ENCODE data around the gene ABCA7. TPM values are rescaled to one million over a fixed set of nuclear protein-coding genes. Genes with fewer than 3 reads are reported as not detected.

The ABCA7 gene
- total RNA-seq, 2 donors from 2014 or later, result 34.3 to 37.1 TPM

DNA sequence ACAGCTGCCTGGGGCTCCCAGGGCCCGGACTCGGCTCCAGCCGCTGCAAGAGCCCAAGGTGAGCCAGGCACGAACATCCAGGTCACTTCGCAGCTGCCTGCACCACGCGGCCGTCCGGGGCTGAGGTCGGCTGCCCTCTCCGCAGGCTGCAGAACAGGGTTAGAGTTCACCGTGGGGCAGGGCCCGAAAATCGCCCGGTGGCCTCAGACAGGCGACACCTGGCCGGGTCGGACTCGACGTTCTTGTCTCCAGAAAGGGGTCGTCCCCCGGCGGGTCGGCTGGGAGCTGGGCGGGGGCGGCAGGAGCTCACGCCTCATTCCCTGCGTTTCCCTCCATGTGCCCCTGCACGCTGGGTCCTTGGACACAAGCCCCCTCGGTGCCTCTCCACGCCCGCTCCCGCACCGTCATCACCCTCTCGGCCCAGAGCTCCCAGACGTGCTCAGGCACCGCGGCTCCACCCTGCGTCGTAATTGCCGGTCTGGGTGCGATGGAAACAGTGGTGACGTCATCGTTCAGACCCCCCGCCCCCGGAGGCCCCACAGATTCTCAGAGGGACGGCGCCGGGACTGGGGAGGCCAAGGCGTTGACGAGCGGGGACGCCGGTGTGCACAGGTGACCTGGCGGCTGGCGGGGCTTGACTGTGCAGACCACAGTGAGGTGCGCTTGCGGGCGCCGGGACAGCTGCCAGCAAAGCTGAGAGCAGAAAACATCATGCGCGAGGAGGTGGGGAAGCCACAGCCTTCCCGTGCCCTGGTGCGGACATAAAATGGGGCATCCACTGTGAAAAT is 43.7 kb upstream of the ABCA7 start:
- Mint-ChIP-seq H3K27ac (no peak overlapping the region), H3K4me3 (peak overlapping the region; percentile 66 to 70), H3K9me3 (no peaks in the 10 kb centered on the region), H3K36me3 (ENCODE audit: insufficient read depth in 2 of 2) (no peaks in the 10 kb centered on the region), H3K4me1 (ENCODE audit: low read depth) (peaks cover 24% of the 10 kb centered on the region), H3K27me3 (ENCODE audit: low read depth) (peaks cover 22% of the 10 kb centered on the region)
- peak; percentile 74 for DNase-seq
- peak; percentile 49 to 58 for ATAC-seq (replicated peaks in 1 of 2)

DNA sequence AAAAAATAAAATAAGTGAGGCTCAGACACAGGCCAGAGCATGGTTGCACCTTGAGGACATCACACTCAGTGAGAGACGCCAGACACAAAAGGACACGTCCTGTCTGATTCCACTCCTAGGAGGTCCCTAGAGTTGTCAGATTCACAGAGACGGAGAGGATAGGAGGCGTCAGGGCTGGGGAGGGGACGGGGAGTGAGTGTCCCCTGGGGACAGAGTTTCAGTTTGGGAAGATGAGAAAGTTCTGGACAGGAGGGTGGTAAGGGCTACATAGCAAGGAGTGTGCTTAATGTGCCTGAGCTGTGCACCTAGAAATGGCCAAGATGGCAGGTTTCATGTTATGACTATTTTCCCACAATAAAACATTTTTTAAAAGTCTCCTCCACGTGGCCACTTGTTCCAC is 41.8 kb upstream of the ABCA7 start:
- Mint-ChIP-seq H3K9me3 (no peaks in the 10 kb centered on the region), H3K4me1 (ENCODE audit: low read depth) (peaks cover 24% of the 10 kb centered on the region), H3K36me3 (ENCODE audit: insufficient read depth in 2 of 2) (no peaks in the 10 kb centered on the region), H3K4me3 (no peak overlapping the region), H3K27me3 (ENCODE audit: low read depth) (peaks cover 32% of the 10 kb centered on the region), H3K27ac (no peak overlapping the region)
- ATAC-seq (replicated peaks in 1 of 2), result no peak
- DNase-seq, result no peak

GRCh38 chr19:999379-999719 is 40.6 kb upstream of the ABCA7 start:
- Mint-ChIP-seq H3K4me3 (peak overlapping the region in 1 of 2 donors; percentile 58), H3K36me3 (ENCODE audit: insufficient read depth in 2 of 2) (no peaks in the 10 kb centered on the region), H3K27ac (no peak overlapping the region), H3K4me1 (ENCODE audit: low read depth) (peaks cover 24% of the 10 kb centered on the region), H3K9me3 (no peaks in the 10 kb centered on the region), H3K27me3 (ENCODE audit: low read depth) (peaks cover 32% of the 10 kb centered on the region)
- no peak for ATAC-seq (replicated peaks in 1 of 2)
- no peak for DNase-seq

DNA sequence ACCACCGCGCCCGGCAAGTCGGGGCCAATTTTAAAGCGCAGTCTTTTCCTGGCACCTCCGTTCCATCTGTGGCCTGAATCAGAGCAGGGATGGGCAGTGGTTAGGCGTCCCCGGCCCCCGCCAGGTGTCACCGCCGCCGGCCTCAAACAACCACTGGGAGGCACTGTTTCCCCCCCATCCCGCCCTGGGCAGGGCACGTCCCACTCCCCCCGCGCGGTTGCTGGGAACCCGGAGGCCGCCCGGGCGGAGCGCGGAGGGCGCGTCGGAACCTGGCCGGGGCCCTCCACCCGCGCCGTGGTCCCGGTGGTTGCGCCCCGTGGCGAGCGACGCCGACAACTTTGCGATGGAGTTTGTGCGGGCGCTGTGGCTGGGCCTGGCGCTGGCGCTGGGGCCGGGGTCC is 39.8 kb upstream of the ABCA7 start, which contains the start of gene GRIN3B:
Gene GRIN3B, plus strand, starts transcription at position 325 of the 400 bp plus-strand sequence. Its CDS starts 19 bp downstream, at position 344.
- peak within 1 kb of the TSS; percentile 22 to 62 for H3K4me3 Mint-ChIP-seq

GRCh38 chr19:1000591-1001537 is 39.0 kb upstream of the ABCA7 start:
- no peak for DNase-seq
- peaks cover 24% of the 10 kb centered on the region for H3K4me1 Mint-ChIP-seq (ENCODE audit: low read depth)
- peaks cover 32% of the 10 kb centered on the region for H3K27me3 Mint-ChIP-seq (ENCODE audit: low read depth)
- no peaks in the 10 kb centered on the region for H3K36me3 Mint-ChIP-seq (ENCODE audit: insufficient read depth in 2 of 2)
- no peak for ATAC-seq (replicated peaks in 1 of 2)
- no peak overlapping the region for H3K27ac Mint-ChIP-seq
- peak overlapping the region; percentile 22 to 62 for H3K4me3 Mint-ChIP-seq
- no peaks in the 10 kb centered on the region for H3K9me3 Mint-ChIP-seq

More for the DNA sequence above, 39.8 kb upstream of the ABCA7 start, which contains the start of gene GRIN3B:
- H3K36me3 Mint-ChIP-seq (ENCODE audit: insufficient read depth in 2 of 2), result no peaks in the 10 kb centered on the region
- no peak within 1 kb of the TSS for H3K27ac Mint-ChIP-seq
- peaks cover 32% of the 10 kb centered on the region for H3K27me3 Mint-ChIP-seq (ENCODE audit: low read depth)
- no peaks in the 10 kb centered on the region for H3K9me3 Mint-ChIP-seq
- ATAC-seq (replicated peaks in 1 of 2), result peak; percentile 53 to 69
- DNase-seq, result peak; percentile 73 to 78
- H3K4me1 Mint-ChIP-seq (ENCODE audit: low read depth), result peaks cover 24% of the 10 kb centered on the region

DNA sequence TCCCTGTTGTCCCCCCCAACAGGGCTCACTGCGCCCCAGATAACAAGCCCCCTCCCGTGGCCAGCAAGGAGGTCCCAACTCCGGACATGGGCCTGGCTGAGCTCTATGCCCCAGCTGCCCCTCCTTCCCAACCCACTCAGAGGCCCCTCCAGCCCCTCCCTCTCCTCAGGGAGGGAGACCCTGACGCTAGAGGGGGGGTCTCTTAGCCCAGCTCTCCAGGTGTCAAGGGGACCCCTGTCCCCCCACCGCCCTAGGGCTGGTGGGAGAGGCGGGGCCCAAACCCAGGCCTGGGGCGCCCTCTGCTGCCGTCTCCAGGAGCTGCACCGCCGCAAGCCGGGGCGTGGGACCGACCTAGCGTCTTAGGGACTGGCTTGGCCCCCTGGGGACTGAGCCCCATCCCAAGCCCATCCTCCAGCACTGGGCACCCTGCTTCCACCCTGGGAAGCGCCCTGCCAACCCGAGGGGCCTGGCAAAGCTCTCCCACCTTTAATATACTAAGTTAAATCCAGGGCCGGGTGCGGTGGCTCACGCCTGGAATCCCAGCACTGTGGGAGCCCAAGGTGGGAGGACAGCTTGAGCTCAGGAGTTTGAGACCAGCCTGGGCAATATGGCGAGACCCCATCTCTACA is 38.3 kb upstream of the ABCA7 start:
- H3K4me3 Mint-ChIP-seq, result no peak overlapping the region

GRCh38 chr19:1002600-1002999 is 37.3 kb upstream of the ABCA7 start:
- DNase-seq (no peak), ATAC-seq (replicated peaks in 1 of 2) (no peak)
- Mint-ChIP-seq H3K4me3 (no peak overlapping the region), H3K4me1 (ENCODE audit: low read depth) (peaks cover 13% of the 10 kb centered on the region), H3K27ac (peak overlapping the region; percentile 33), H3K9me3 (no peaks in the 10 kb centered on the region), H3K27me3 (ENCODE audit: low read depth) (peaks cover 31% of the 10 kb centered on the region), H3K36me3 (ENCODE audit: insufficient read depth in 2 of 2) (no peaks in the 10 kb centered on the region)

More for the DNA sequence above, 38.3 kb upstream of the ABCA7 start:
- ATAC-seq (replicated peaks in 1 of 2), result peak; percentile 65 to 67
- Mint-ChIP-seq H3K27ac (no peak overlapping the region), H3K9me3 (no peaks in the 10 kb centered on the region), H3K4me1 (ENCODE audit: low read depth) (peaks cover 17% of the 10 kb centered on the region), H3K27me3 (ENCODE audit: low read depth) (peaks cover 32% of the 10 kb centered on the region), H3K36me3 (ENCODE audit: insufficient read depth in 2 of 2) (no peaks in the 10 kb centered on the region)
- DNase-seq, result peak; percentile 75 to 84

DNA sequence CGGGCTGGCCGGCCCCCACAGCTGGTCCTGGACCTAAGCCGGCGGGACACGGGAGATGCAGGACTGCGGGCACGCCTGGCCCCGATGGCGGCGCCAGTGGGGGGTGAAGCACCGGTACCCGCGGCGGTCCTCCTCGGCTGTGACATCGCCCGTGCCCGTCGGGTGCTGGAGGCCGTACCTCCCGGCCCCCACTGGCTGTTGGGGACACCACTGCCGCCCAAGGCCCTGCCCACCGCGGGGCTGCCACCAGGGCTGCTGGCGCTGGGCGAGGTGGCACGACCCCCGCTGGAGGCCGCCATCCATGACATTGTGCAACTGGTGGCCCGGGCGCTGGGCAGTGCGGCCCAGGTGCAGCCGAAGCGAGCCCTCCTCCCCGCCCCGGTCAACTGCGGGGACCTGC is 36.6 kb upstream of the ABCA7 start:
- DNase-seq (no peak), ATAC-seq (replicated peaks in 1 of 2) (no peak)
- H3K27ac Mint-ChIP-seq, result no peak overlapping the region
- no peaks in the 10 kb centered on the region for H3K9me3 Mint-ChIP-seq
- H3K27me3 Mint-ChIP-seq (ENCODE audit: low read depth), result peaks cover 24% of the 10 kb centered on the region
- no peaks in the 10 kb centered on the region for H3K36me3 Mint-ChIP-seq (ENCODE audit: insufficient read depth in 2 of 2)
- no peak overlapping the region for H3K4me3 Mint-ChIP-seq
- peaks cover 6% of the 10 kb centered on the region for H3K4me1 Mint-ChIP-seq (ENCODE audit: low read depth)

DNA sequence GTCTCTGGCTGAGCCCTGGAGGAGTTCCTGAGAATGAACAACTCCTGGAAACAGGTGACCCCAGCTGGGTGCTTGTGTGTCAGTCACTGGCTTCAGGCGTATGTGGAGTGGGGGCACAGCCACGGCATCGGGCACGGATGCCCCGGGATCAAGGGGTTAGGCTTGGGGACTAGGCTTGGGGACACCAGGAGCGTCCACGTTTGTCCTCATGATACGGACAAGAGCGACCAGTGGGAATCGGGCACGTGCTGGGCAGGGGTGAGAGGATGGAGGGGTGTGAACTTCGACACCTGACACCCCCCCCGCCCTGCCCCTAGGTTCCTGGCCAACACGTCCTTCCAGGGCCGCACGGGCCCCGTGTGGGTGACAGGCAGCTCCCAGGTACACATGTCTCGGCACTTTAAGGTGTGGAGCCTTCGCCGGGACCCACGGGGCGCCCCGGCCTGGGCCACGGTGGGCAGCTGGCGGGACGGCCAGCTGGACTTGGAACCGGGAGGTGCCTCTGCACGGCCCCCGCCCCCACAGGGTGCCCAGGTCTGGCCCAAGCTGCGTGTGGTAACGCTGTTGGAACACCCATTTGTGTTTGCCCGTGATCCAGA is 35.6 kb upstream of the ABCA7 start:
- H3K27me3 Mint-ChIP-seq (ENCODE audit: low read depth), result peaks cover 17% of the 10 kb centered on the region

GRCh38 chr19:1004803-1005664 is 34.9 kb upstream of the ABCA7 start:
- H3K4me3 Mint-ChIP-seq, result no peak overlapping the region
- no peak overlapping the region for H3K27ac Mint-ChIP-seq
- no peaks in the 10 kb centered on the region for H3K9me3 Mint-ChIP-seq
- no peaks in the 10 kb centered on the region for H3K4me1 Mint-ChIP-seq (ENCODE audit: low read depth)
- H3K27me3 Mint-ChIP-seq (ENCODE audit: low read depth), result peaks cover 14% of the 10 kb centered on the region
- ATAC-seq (replicated peaks in 1 of 2) (no peak), DNase-seq (no peak)
- no peaks in the 10 kb centered on the region for H3K36me3 Mint-ChIP-seq (ENCODE audit: insufficient read depth in 2 of 2)

More for the DNA sequence above, 35.6 kb upstream of the ABCA7 start:
- peaks cover 2% of the 10 kb centered on the region for H3K4me1 Mint-ChIP-seq (ENCODE audit: low read depth)
- no peak overlapping the region for H3K4me3 Mint-ChIP-seq
- ATAC-seq (replicated peaks in 1 of 2), result no peak
- DNase-seq, result no peak
- H3K36me3 Mint-ChIP-seq (ENCODE audit: insufficient read depth in 2 of 2), result no peaks in the 10 kb centered on the region
- H3K27ac Mint-ChIP-seq, result no peak overlapping the region
- H3K9me3 Mint-ChIP-seq, result no peaks in the 10 kb centered on the region

DNA sequence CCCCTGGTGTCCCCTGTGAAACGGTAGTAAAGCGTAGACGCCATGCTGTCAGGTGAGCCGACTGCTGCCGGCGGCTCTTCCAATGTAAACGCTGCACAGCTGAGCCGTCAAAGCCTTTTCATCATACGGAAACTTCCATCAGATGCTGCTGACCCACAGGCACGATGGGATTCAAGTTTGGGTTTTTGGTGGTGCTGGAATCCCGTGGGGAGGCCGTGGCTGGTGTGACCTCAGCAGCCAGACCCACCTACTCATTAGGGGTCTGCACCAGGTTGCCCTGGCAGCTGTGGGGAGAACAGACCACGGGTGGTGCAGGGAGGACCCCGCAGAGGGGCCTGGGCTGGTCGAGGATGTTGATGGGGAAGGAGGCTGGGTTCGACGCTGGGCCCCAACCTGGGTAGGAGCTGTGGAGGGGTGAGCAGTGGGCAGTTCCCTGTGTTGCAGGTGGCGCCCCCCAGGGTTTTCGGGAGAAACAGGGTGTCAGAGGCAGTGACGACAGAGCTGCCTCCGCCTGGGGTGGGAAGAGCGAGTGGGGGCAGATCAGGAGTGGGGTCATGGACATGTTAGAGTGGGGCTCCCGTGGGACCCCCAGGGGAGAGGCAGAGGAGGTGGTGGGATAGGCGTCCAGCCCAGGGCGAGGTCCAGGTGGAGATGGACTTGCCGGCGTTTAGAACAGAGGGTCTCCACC is 33.1 kb upstream of the ABCA7 start:
- DNase-seq, result no peak
- ATAC-seq (replicated peaks in 1 of 2), result no peak
- H3K27ac Mint-ChIP-seq, result no peak overlapping the region
- no peaks in the 10 kb centered on the region for H3K4me1 Mint-ChIP-seq (ENCODE audit: low read depth)
- no peaks in the 10 kb centered on the region for H3K9me3 Mint-ChIP-seq
- no peaks in the 10 kb centered on the region for H3K36me3 Mint-ChIP-seq (ENCODE audit: insufficient read depth in 2 of 2)
- no peak overlapping the region for H3K4me3 Mint-ChIP-seq
- peaks cover 7% of the 10 kb centered on the region for H3K27me3 Mint-ChIP-seq (ENCODE audit: low read depth)

Data from activated T-cell treated with anti-CD3 and anti-CD28 coated beads, Interleukin-2, amount 50 U/mL, for 72 hours (primary cell).